GM21381 (cell line): Measurements from ENCODE around the gene RALGAPB.

Experiments
- ATAC-seq: cut with Tn5 transposase; IDR thresholded peaks from one replicate; pipeline ENCODE4 v1.9.1; 2021; ENCODE audit warnings: mild to moderate bottlenecking, moderate library complexity; ENCODE audit not compliant: unreplicated experiment

RALGAPB gene

DNA sequence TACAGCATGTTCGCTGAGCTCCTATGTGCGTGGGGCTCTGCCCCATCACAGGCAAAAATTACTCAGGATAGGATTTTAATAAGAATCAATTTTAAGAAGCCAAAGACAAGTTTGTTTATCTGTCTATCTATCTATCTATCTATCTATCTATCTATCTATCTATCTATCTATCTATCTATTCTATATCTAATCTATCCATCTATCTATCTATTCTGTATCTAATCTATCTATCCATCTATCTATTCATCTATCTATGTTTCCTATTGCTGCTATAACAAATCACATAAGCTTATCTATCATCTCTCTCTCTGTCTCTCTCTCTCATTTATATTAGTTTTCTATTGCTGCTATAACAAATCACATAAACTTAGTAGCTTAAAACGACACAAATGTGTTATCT is 130.6 kb downstream of the RALGAPB start:
- no peak for ATAC-seq

DNA sequence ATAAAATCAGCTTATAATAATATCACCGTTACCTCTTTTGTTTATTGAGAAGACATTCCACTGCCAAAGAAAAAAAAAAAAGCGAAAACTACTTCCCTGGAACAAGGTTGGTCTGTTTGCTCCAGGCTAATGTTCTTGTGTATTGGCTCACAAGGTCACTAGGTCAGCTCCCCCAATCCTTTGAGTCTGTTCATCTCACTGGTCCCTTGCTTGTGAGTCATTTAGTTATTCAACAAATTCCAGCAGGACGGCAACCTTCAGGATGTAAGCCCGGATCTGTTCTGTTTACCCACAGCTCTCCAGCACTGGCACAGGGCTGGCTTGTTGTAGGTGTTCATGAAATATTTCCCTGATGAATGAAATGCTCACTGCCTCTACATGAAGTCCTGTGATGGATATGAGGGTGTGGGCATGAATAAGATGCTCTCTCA is 132.2 kb downstream of the RALGAPB start:
- ATAC-seq, result no peak

DNA sequence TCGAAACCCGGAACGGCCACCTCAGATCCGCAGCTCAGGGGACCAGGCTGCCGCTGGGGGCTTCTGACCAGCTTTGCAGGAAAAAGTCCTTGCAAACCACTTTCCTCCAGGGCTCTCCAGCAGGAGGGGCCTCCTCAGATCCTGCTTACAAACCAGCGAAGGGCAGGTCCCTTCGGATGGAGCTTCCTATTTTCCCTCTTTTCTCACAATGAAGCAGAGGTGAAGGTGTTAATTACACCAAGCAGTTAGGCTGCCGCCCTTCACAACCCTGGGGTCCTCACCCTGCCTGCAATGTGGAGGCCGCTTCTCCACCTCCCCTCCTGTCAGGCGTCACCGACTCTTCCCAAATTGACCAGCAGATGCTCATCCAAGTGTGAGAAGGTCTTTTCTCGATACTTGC is 134.7 kb downstream of the RALGAPB start:
- no peak for ATAC-seq

DNA sequence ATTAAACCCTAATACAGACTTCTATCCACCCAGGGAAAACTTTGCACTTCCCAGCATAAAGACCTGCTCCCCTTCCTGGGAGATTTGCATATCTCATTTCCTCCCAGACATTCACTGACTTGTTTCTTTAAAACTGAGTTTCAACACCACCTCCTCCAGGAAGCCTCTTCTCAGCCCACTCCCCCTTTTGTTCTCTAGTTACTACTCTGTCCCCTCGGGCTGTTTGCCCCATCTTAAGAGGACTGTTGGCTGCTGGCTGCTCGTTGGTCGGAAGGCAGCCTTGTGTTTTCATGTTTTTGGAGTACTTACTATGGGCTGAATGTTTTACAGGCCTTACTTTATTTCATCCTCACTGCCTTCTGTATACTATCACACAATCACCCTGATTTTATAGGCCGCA is 135.5 kb downstream of the RALGAPB start:
- no peak for ATAC-seq

DNA sequence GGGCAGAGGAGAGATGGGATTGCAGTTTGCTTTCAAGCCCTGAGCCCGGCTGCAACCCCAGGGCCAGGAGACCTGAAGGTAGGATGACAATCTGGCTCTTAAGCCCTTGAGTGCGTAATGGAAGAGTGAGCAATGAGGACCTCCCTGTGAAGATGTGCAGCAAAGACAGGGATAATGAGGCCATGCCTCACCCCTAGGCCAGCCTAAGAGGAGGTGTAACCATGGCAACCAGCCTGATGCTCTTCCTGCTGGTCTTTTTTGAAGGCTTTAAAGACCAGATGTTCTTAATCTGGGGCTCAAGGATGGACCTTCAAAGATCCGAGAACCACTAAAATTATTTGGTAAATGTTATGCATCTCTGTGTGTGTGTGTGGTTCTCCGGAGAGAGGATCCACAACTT is 137.2 kb downstream of the RALGAPB start:
- no peak for ATAC-seq

DNA sequence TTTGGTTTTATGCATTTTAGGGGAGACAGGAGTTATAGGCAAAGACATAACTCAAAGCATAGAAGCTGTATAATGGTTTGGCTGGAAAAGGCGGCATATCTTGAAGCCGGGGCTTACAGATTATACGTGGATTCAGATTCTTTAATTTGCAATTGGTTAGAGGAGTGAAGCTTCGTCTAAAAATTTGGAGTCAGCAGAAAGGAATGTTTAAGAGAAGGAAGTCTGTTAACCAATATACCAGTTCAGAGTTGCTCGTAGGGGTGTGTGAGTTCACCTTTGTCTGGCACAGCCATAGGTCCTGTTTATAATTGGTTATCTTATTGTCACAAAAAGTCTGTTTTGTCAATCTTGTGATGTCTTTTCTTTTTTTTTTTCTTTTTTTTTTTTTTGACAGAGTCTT is 137.9 kb downstream of the RALGAPB start:
- no peak for ATAC-seq

DNA sequence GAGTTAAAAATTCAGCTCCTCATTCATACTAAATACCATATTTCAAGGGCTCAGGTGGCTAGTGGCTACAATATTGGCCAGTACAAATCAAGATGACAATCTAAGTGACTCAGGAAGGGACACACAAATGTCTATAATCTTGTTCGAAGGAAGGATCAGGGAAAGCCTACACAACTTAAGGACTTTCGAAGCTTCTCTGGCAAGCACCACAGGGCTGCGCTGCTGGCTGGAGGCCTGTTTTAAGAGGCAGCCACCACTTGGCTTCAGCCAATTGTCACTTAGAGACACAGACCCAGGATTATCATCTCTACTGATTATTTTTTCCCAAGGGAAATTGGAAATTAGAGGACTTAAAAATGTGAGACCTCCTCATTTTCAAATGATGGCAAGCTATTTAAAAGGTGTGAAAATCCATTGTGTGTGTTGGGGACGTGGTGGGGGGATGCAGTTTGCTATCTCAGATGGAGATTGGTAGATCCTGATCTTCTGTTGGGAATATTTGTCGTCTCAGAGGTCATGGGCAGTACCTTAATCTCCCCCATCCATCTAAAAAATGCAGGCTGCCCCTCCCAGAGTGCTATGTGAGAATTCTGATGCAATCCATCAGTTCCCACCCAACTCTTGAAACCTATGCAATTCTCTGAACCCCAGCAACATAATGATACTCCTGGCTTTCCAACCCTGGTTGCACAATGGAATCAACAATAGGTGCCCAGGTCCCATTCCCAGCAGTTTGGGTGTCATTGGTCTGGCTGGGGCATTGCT is 140.3 kb downstream of the RALGAPB start:
- ATAC-seq, result no peak

DNA sequence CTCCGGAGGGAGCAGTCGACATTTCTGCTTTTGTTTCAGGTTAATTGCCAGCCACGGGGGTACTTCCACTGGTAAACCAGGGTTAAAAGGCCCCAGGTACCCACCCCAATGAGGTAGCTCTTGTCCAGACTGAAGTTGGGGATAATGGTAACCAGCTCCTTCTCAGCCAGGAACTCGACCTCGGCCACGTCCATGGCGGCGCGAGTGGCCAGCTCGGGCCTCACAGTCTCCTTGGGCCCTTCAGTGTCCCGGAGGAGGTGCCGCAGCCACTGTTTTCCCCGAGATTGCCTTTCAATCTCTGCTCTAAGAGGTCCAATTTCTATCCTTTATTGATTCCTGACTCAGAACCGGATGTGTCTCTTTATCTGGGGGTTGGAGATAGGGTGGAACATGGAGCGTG is 142.6 kb downstream of the RALGAPB start:
- no peak for ATAC-seq

DNA sequence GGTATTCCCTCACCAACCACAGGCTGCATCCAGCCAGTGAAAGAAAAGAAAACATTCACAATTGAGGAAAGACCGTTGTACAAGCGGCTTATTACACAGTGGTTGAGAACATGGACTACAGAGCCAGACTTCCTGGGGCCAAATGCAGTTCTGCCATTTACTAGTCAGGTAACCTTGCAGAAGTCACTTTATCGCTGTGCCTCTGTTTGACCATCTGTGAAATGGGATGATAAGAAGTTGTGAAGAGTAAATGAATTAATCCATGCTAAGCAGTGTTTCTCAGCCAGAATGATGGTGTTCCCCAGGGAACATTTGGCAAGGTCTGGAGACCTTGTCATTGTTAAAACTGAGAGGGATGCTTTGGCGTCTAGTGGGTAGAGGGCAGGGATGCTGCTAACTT is 143.8 kb downstream of the RALGAPB start:
- ATAC-seq, result no peak

DNA sequence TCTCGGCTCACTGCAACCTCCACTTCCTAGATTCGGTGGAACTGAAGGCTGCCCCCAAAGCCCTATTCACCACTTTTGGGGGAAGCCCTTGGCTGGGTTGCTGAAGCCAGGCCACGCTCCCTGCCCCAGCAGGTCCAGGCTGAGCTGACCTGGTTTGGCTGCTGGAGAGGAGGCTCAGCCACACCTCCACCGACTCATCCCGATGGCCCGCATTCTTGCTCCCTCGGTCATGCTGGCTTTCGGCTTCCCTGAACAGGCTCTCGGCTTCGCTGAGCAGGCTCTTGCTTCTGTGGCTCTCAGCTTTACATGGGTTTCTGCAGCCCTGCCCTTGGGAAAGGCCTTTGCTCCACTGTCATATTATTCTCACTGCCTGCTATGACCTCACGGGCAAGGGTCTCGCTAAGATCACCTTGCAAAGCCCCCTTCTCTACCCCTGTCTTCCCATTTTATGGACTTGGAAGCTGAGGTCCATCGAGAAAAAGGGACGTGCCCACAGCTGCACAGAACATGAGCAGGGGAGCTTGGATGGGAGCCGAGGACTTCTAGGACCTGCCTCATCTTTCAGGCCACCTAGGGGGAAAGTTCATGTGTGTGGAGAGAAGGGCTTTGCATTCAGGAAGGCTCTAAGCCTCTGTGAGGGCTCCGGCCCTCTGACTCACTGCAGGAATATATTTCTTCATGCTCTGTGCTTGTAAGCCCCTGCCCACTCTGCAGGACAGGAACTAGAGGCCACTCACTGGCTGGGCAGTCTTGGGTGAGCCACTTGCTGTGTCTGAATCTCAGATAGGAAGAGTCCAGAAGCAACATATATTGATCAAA is 144.6 kb downstream of the RALGAPB start:
- ATAC-seq, result no peak

DNA sequence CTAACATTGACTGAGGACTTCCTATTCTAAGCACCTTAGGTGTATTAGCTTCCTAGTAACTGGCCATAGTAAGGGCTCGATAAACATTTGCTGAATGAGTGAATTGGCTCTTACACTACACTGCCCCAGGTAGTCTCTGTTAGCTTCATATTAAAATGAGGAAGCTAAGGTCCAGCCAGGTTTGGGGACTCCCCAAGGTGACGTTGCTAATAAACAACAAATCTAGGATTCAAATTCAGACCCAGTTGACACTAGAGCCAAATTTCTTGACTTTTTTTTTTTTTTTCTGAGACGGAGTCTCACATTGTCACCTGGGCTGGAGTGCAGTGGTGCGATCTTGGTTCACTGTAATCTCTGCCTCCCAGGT is 145.2 kb downstream of the RALGAPB start:
- ATAC-seq, result no peak

DNA sequence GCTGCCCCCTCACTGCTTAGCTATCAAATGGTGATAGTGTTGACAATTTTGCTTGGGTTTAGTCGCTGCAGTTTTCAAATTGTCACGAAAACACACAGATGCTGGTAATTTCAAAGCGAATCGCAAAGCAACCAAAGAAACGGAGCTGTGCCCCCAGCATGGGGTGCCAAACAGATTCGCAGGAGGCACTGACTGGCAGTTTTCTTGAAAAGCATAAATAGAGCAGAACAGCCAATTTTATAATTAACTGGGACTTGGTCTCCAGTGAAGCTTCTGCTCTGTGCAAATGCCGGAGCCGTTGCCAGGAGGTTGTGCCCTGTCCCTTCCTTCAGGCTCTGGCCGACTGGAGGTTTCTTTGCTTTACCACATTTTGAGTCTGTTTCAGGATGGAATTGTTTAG is 147.8 kb downstream of the RALGAPB start:
- no peak for ATAC-seq

DNA sequence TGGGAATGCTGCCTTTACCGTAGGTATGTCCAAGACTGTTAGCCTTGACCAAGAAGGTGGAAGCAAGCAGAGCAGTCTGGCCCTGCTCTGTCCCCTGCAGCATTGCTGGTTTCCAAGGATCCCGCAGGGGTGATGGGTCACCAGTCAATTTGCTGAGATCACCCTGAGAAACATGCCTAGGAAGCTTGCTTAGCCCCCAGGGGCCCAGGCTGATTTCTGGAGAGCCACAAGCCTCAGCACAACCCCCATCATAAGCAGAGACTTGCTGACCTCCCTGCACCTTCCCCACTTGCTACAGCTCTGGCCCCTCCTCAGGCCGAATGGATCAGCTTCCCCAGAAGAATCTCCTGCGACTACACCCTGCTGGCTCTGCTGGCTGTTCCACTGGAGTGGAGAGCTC is 150.4 kb downstream of the RALGAPB start:
- no peak for ATAC-seq

DNA sequence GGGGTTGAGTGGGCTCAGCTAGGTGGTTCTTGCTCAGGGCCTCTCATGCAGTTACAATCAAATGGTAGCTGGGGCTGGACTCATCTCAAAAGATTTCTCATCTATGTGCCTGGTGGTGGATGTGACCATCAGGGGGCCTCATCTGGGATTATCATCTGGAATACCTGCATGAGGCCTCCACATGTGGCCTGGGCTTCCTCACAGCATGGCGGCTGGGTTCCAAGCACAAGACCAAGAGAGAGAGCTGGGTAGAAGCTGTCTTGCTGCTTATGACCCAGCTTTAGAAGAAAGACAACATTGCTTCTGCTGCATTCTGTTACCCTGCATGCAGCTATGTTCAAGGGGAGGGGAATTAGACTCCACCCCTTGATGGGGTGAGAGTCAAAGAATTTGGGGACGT is 151.4 kb downstream of the RALGAPB start:
- no peak for ATAC-seq

DNA sequence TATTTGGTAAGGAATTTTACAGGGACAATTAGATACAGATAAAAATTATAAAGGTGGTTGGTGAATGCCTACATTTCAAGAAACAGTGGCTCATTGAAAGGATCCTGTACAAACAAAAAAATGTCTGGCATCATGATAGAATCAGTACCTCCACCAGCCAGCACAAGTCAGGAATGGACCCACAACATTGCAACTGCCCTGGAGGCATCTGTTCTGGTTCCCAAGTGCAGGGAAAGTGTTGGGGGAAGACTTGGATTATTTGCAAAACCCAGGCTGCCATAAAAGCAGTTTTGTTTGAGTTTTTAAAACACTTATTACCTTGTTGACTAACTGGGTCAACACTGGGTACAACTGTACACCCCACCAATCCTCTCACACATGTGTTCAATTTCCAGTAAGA is 153.3 kb downstream of the RALGAPB start:
- no peak for ATAC-seq

DNA sequence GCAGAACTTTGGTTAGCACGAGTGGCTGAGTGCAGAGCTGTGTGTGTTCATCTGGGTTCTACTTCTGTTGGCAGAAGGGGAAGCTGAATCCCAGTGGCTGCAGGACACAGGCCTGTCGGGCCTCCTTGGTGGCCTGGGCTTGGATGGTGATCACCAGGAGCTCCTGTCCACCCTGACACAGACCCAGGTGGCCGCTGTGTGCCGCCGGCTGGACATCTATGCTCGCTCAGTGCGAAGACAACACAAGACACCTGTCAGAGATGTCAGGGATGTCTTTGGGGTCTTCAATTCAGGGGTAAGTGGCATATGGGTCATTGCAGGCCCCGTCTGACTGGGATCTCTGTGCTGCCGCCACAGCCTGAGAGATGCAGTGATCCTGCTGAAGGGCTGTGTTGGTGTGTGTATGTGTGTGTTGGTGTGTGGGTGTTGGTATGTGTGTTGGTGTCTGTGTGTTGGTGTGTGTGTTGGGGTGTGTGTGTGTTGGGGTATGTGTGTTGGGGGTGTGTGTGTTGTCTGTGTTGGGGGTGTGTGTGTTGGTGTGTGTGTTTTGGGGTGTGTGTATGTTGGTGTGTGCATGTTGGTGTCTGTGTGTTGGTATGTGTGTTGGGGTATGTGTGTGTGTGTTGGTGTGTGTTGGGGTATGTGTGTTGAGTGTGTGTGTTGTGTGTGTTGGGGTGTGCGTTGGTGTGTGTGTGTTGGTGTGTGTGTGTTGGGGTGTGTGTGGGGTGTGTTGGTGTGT is 154.4 kb downstream of the RALGAPB start:
- ATAC-seq, result no peak
